Upper lobe of left lung (tissue), 6 donors: ENCODE results near the gene OR1S2. TPM values are rescaled to one million over a fixed set of nuclear protein-coding genes. Genes with fewer than 3 reads are reported as not detected.
"Not testable (repeated sequence)": the region's sequence is repeated elsewhere in the genome, so short reads cannot be mapped to it uniquely, and the experiment has no call there.

ENCODE experiments used
- ATAC-seq, 2 donors: fragments of 200-7000 bp; cut with Tn5 transposase; one replicate each; pipeline ENCODE4 v1.9.1; 2022; ENCODE audit warnings: mild to moderate bottlenecking in 2 of 2, moderate library complexity in 2 of 2; ENCODE audit not compliant: low FRiP score in 2 of 2
- DNase-seq, 2 donors: peaks; one replicate each; pipeline ENCODE4 v3.0.0-alpha.2; 2019 to 2020
- H3K27ac ChIP-seq, 4 donors: fragments of 200-600 bp; sonication (generic); one replicate each; pipeline ENCODE4 v1.5.1; 2016 to 2019
- H3K27me3 ChIP-seq, 4 donors: fragments of 200-600 bp; sonication (generic); one replicate each; pipeline ENCODE4 v1.5.1; 2017 to 2019
- H3K36me3 ChIP-seq, 4 donors: fragments of 200-600 bp; sonication (generic); one replicate each; pipeline ENCODE4 v1.5.1; 2016 to 2019
- H3K4me1 ChIP-seq, 4 donors: fragments of 200-600 bp; sonication (generic); one replicate each; pipeline ENCODE4 v1.5.1; 2018 to 2019
- H3K4me3 ChIP-seq, 4 donors: fragments of 200-600 bp; sonication (generic); one replicate each; pipeline ENCODE4 v1.5.1; 2017 to 2019; ENCODE audit warnings: mild to moderate bottlenecking in 2 of 4, moderate library complexity in 1 of 4
- H3K9me3 ChIP-seq, 4 donors: fragments of 200-600 bp; sonication (generic); one replicate each; pipeline ENCODE4 v1.5.1; 2018 to 2019
- CTCF ChIP-seq, 6 experiments: fragments of 450-650 bp in 4 of 6; fragments of 200-600 bp in 2 of 6; sonication (generic) in 2 of 6; IDR thresholded peaks; one replicate each; pipeline ENCODE4 v1.5.1; 2016 to 2019; ENCODE audit warnings: antibody characterized with exemption in 6 of 6
- EP300 ChIP-seq, 4 donors: sonication (generic); formaldehyde crosslinking; IDR thresholded peaks; one replicate each; pipeline ENCODE4 v1.5.1; 2017; ENCODE audit warnings: antibody characterized with exemption in 4 of 4, control low read depth in 2 of 4
- POLR2A ChIP-seq, 4 donors: fragments of 450-650 bp; IDR thresholded peaks; one replicate each; pipeline ENCODE4 v1.5.1; 2016 to 2017; ENCODE audit warnings: antibody characterized with exemption in 4 of 4, mild to moderate bottlenecking in 2 of 4
- POLR2AphosphoS5 ChIP-seq, 2 donors: sonication (generic); formaldehyde crosslinking; IDR thresholded peaks; one replicate each; pipeline ENCODE4 v1.5.1; 2017; ENCODE audit warnings: antibody characterized with exemption in 2 of 2
- WGBS, 2 donors: methylation state at CpG; one replicate each; pipeline ENCODE4 v1.1.5; 2017 to 2018; 5-methylcytosine and 5-hydroxymethylcytosine counted together
- total RNA-seq, 6 donors: library from RNA; depleted of rRNA in 4 of 6; stranded (reverse); fragments of >200 nt in 4 of 6; gene quantifications; one replicate each; pipeline versions ENCODE4 v1.1.0 to v1.2.1, GENCODE V29; 2016 to 2021
- donor health status: DM: no; HTN: no; CAD: no; lungs with moderate emphysema.
- donor health status: DM: no; HTN: yes; CAD: no; lungs with severe emphysema.

OR1S2 gene
- not detected for total RNA-seq

- TF ChIP-seq POLR2A (IDR thresholded peaks at IDR 0.05) (no peak), POLR2AphosphoS5 (IDR thresholded peaks at IDR 0.05) (no peak), CTCF (IDR thresholded peaks at IDR 0.05) (no peak), EP300 (IDR thresholded peaks at IDR 0.05) (no peak)
- H3K27ac ChIP-seq = no peak within 1 kb of the TSS
- no peaks in the 10 kb centered on the region for H3K36me3 ChIP-seq
- no peaks in the 10 kb centered on the region for H3K27me3 ChIP-seq
- H3K9me3 ChIP-seq = no peaks in the 10 kb centered on the region
- H3K4me3 ChIP-seq = no peak within 1 kb of the TSS
- DNase-seq (no peak), ATAC-seq (no peak)
- H3K4me1 ChIP-seq = no peaks in the 10 kb centered on the region
Measured at GRCh38 chr11:58204042-58204441, at the start of gene OR1S2. Gene OR1S2 (minus strand): TSS chr11:58204142. CDS start chr11:58204142, 0 bp downstream.

GRCh38 chr11:58243954-58244353 lies 40.0 kb upstream of the OR1S2 start:
- H3K36me3 ChIP-seq = no peaks in the 10 kb centered on the region
- no peak overlapping the region for H3K4me3 ChIP-seq
- no peaks in the 10 kb centered on the region for H3K4me1 ChIP-seq
- H3K9me3 ChIP-seq = peaks cover 0 to 10% (median 3%) of the 10 kb centered on the region in 4 donors
- DNase-seq (no peak), ATAC-seq (no peak)
- 90 to 100% methylated on average over 2 of the region's 2 CpGs for WGBS, 2 donors
- TF ChIP-seq POLR2AphosphoS5 (IDR thresholded peaks at IDR 0.05) (no peak), POLR2A (IDR thresholded peaks at IDR 0.05) (no peak), CTCF (IDR thresholded peaks at IDR 0.05) (no peak), EP300 (IDR thresholded peaks at IDR 0.05) (no peak)
- no peaks in the 10 kb centered on the region for H3K27me3 ChIP-seq
- H3K27ac ChIP-seq = no peak overlapping the region

- DNase-seq (peak in 1 of 2 donors; percentile 76), ATAC-seq (peak in 1 of 2 donors; percentile 34)
- no peaks in the 10 kb centered on the region for H3K27me3 ChIP-seq
- no peaks in the 10 kb centered on the region for H3K4me1 ChIP-seq
- 93 to 94% methylated on average over 31 to 32 of the region's 32 CpGs for WGBS, 2 donors
- no peaks in the 10 kb centered on the region for H3K36me3 ChIP-seq
- no peaks in the 10 kb centered on the region for H3K9me3 ChIP-seq
- H3K27ac ChIP-seq = no peak overlapping the region
- no peak overlapping the region for H3K4me3 ChIP-seq
- no peak for TF ChIP-seq EP300 (IDR thresholded peaks at IDR 0.05)
- no peak for TF ChIP-seq POLR2AphosphoS5 (IDR thresholded peaks at IDR 0.05)
- no peak for TF ChIP-seq CTCF (IDR thresholded peaks at IDR 0.05)
Measured at GRCh38 chr11:58227956-58228615, 24.1 kb upstream of the OR1S2 start.

- Histone ChIP-seq H3K4me3 (no peak overlapping the region), H3K9me3 (no peaks in the 10 kb centered on the region), H3K4me1 (no peaks in the 10 kb centered on the region), H3K36me3 (no peaks in the 10 kb centered on the region), H3K27me3 (no peaks in the 10 kb centered on the region), H3K27ac (no peak overlapping the region)
- TF ChIP-seq POLR2A (IDR thresholded peaks at IDR 0.05) = no peak
- TF ChIP-seq EP300 (IDR thresholded peaks at IDR 0.05) = no peak
- no peak for TF ChIP-seq CTCF (IDR thresholded peaks at IDR 0.05)
- no peak for TF ChIP-seq POLR2AphosphoS5 (IDR thresholded peaks at IDR 0.05)
- ATAC-seq (no peak), DNase-seq (no peak)
- WGBS, 2 donors = 80 to 88% methylated on average over 7 of the region's 7 CpGs
Measured at GRCh38 chr11:58222721-58223120, 18.8 kb upstream of the OR1S2 start.

GRCh38 chr11:58216476-58216875 lies 12.5 kb upstream of the OR1S2 start:
- H3K27ac ChIP-seq = no peak overlapping the region
- H3K36me3 ChIP-seq = no peaks in the 10 kb centered on the region
- no peaks in the 10 kb centered on the region for H3K27me3 ChIP-seq
- TF ChIP-seq CTCF (IDR thresholded peaks at IDR 0.05) (no peak), POLR2A (IDR thresholded peaks at IDR 0.05) (no peak), EP300 (IDR thresholded peaks at IDR 0.05) (no peak), POLR2AphosphoS5 (IDR thresholded peaks at IDR 0.05) (no peak)
- ATAC-seq = no peak
- H3K9me3 ChIP-seq = no peaks in the 10 kb centered on the region
- DNase-seq = no peak
- H3K4me1 ChIP-seq = no peaks in the 10 kb centered on the region
- H3K4me3 ChIP-seq = no peak overlapping the region

GRCh38 chr11:58212420-58212819 lies 8.5 kb upstream of the OR1S2 start, which contains the start of gene OR1S1:
Gene OR1S1 (plus strand): TSS chr11:58212720.
- H3K9me3 ChIP-seq, ATAC-seq, H3K36me3 ChIP-seq, H3K27me3 ChIP-seq, H3K4me3 ChIP-seq, H3K4me1 ChIP-seq, DNase-seq, H3K27ac ChIP-seq: not testable (repeated sequence)
- WGBS, 2 donors = 70 to 80% methylated on average over 2 of the region's 2 CpGs
